ENCODE data around the gene PTPRM. TPM values are rescaled to one million over a fixed set of nuclear protein-coding genes. Genes with fewer than 3 reads are reported as not detected.

Gene PTPRM
- total and polyA plus RNA-seq, 12 donors, result 31.7 to 116 (median 61.2) TPM

DNA sequence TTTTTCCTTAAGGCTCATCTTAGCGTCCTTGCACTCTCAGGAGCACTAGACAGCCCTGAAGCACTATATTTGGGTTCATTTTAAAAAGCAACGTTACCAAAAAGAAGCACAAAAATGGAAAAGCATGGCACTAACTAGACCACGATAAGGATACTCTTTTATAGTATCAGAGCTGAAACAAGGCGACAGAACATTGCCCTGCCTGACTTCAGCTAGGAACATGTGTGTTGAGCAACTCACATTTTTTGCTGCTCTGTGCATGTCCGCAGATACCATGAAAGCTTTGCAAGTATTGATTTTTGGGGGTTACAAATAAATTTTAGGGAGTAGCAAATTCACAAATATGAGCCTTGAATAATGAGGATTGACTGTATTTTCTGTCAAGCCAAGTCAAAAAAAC lies 332.0 kb downstream of the PTPRM start:
- Histone ChIP-seq H3K27ac (no peak overlapping the region), H3K4me3 (no peak overlapping the region), H3K4me1 (replicated peaks in 1 of 2) (no peaks in the 10 kb centered on the region), H3K9me3 (replicated peaks in 1 of 3) (no peaks in the 10 kb centered on the region), H3K27me3 (no peaks in the 10 kb centered on the region), H3K36me3 (replicated peaks in 1 of 2) (no peaks in the 10 kb centered on the region)
- WGBS, 4 donors, result 88 to 92% (median 92%) methylated on average over 5 of the region's 5 CpGs
- intact Hi-C loops (cut with DNase I), result no loop called here
- no peak for TF ChIP-seq POLR2A (IDR thresholded peaks at IDR 0.05)
- TF ChIP-seq, protein P1, sequence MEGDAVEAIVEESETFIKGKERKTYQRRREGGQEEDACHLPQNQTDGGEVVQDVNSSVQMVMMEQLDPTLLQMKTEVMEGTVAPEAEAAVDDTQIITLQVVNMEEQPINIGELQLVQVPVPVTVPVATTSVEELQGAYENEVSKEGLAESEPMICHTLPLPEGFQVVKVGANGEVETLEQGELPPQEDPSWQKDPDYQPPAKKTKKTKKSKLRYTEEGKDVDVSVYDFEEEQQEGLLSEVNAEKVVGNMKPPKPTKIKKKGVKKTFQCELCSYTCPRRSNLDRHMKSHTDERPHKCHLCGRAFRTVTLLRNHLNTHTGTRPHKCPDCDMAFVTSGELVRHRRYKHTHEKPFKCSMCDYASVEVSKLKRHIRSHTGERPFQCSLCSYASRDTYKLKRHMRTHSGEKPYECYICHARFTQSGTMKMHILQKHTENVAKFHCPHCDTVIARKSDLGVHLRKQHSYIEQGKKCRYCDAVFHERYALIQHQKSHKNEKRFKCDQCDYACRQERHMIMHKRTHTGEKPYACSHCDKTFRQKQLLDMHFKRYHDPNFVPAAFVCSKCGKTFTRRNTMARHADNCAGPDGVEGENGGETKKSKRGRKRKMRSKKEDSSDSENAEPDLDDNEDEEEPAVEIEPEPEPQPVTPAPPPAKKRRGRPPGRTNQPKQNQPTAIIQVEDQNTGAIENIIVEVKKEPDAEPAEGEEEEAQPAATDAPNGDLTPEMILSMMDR (IDR thresholded peaks at IDR 0.05), result no peak
- no peak for DNase-seq

DNA sequence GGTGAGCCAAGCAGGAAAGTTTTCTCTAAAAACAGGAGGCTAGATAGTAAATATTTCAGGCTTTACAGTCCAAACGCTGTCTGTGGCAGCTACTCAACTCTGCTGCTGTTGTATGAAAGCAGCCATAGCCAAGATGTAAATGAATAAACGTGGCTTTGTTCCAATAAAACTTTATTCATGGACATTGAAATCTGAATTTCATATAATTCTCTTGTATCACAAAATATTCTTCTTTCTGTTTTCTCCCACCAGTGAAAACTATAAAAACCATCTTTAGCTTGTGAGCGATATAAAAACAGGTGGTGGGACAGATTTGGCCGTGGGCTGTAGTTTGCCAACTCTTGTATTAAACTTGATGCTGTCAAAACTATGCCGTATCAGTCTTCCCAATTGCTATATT lies 333.0 kb downstream of the PTPRM start:
- intact Hi-C loops (cut with DNase I), result no loop called here
- Histone ChIP-seq H3K27ac (no peak overlapping the region), H3K4me1 (replicated peaks in 1 of 2) (no peaks in the 10 kb centered on the region), H3K27me3 (no peaks in the 10 kb centered on the region), H3K36me3 (replicated peaks in 1 of 2) (no peaks in the 10 kb centered on the region), H3K9me3 (replicated peaks in 1 of 3) (no peaks in the 10 kb centered on the region), H3K4me3 (no peak overlapping the region)
- 89 to 96% (median 91%) methylated on average over 5 of the region's 5 CpGs for WGBS, 4 donors
- no peak for DNase-seq
- TF ChIP-seq, protein P1 (IDR thresholded peaks at IDR 0.05), result no peak
- TF ChIP-seq POLR2A (IDR thresholded peaks at IDR 0.05), result no peak

DNA sequence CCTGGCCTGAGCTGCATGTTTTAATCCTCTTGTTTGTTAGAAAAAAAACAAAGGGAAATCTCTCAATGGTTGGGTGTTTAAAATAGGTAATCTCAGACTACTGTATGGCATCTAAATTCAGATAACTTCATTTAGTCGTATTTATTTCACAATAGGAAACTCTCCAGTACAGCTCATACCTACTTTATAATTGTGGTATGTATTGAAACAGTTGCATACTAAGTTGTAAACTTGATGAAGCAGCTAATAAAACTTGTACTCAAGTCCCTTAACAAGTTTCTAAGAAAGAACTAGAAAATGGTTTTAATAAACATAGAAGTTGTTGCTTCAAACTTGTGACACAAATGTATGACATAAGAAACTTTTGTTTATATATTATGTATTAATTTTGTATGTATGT lies 334.5 kb downstream of the PTPRM start:
- H3K27ac ChIP-seq, result no peak overlapping the region
- WGBS, 4 donors, result 81 to 96% (median 86%) methylated on average over 1 of the region's 1 CpG
- no peak overlapping the region for H3K4me3 ChIP-seq
- H3K4me1 ChIP-seq (replicated peaks in 1 of 2), result no peaks in the 10 kb centered on the region
- intact Hi-C loops (cut with DNase I), result no loop called here
- H3K9me3 ChIP-seq (replicated peaks in 1 of 3), result no peaks in the 10 kb centered on the region
- H3K27me3 ChIP-seq, result no peaks in the 10 kb centered on the region
- no peak for DNase-seq
- TF ChIP-seq, protein P1 (IDR thresholded peaks at IDR 0.05), result no peak
- TF ChIP-seq POLR2A (IDR thresholded peaks at IDR 0.05), result no peak
- no peaks in the 10 kb centered on the region for H3K36me3 ChIP-seq (replicated peaks in 1 of 2)

DNA sequence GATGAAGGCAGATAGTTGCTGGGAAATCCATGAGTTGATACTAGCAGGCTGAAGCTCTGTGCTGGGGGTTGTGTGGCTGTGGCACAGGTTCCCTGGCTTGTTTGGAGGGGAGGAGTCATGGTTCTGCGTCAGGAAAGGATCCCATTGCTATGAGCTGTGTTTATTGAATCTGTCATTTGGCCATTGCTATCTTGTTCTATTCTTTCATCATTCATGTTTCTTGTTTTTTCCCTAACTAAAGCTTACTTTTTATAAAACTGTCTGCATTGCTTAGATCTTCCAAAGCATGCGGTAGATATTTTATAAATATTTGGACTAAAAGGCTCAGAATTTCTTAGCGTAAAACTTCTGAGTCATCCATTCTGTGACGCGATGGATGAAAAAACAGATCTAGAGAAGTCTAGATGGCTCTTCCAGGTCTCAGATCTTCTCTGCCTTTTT lies 335.3 kb downstream of the PTPRM start:
- 88 to 94% (median 92%) methylated on average over 5 of the region's 5 CpGs for WGBS, 4 donors

More for the DNA sequence above, 335.3 kb downstream of the PTPRM start:
- no peak for DNase-seq
- no peak for TF ChIP-seq POLR2A (IDR thresholded peaks at IDR 0.05)
- TF ChIP-seq, protein P1 (IDR thresholded peaks at IDR 0.05), result no peak
- no peak overlapping the region for H3K27ac ChIP-seq
- intact Hi-C loops (cut with DNase I), result no loop called here
- H3K4me3 ChIP-seq, result no peak overlapping the region
- H3K36me3 ChIP-seq (replicated peaks in 1 of 2), result no peaks in the 10 kb centered on the region
- no peaks in the 10 kb centered on the region for H3K9me3 ChIP-seq (replicated peaks in 1 of 3)
- no peaks in the 10 kb centered on the region for H3K4me1 ChIP-seq (replicated peaks in 1 of 2)
- no peaks in the 10 kb centered on the region for H3K27me3 ChIP-seq
